Activated CD4-positive, alpha-beta T cell treated with anti-CD3 and anti-CD28 coated beads, Interleukin-2, amount 50 U/mL, for 4 hours (primary cell): ENCODE measurements around the gene YJEFN3.
A peak's percentile ranks its signal among the peaks of the same experiment; 100 is the strongest.

Experiments
- DNase-seq, 2 experiments: peaks; one replicate each; pipeline ENCODE4 v3.0.0-alpha.2; 2020

YJEFN3 gene

GRCh38 chr19:19558055-19558454 lies 29.3 kb downstream of the YJEFN3 start:
- no peak for DNase-seq

GRCh38 chr19:19558636-19559035 lies 29.9 kb downstream of the YJEFN3 start:
- no peak for DNase-seq

GRCh38 chr19:19559931-19560330 lies 31.2 kb downstream of the YJEFN3 start:
- no peak for DNase-seq

GRCh38 chr19:19561946-19562664 lies 33.4 kb downstream of the YJEFN3 start:
- DNase-seq: no peak

- DNase-seq: peak; percentile 28 to 42
Observed at GRCh38 chr19:19562665-19563347, 34.1 kb downstream of the YJEFN3 start.

GRCh38 chr19:19563348-19563848 lies 34.7 kb downstream of the YJEFN3 start:
- no peak for DNase-seq

GRCh38 chr19:19566306-19566705 lies 37.6 kb downstream of the YJEFN3 start:
- no peak for DNase-seq

GRCh38 chr19:19567391-19567790 lies 38.7 kb downstream of the YJEFN3 start:
- DNase-seq: no peak

GRCh38 chr19:19568802-19569756 lies 40.4 kb downstream of the YJEFN3 start:
- DNase-seq: no peak

- no peak for DNase-seq
Observed at GRCh38 chr19:19570571-19570970, 41.9 kb downstream of the YJEFN3 start.

- no peak for DNase-seq
Observed at GRCh38 chr19:19571071-19571786, 42.5 kb downstream of the YJEFN3 start.

GRCh38 chr19:19575411-19575810 lies 46.7 kb downstream of the YJEFN3 start:
- DNase-seq: no peak

- no peak for DNase-seq
Observed at GRCh38 chr19:19578252-19578651, 49.5 kb downstream of the YJEFN3 start.

- no peak for DNase-seq
Observed at GRCh38 chr19:19579533-19580361, 51.0 kb downstream of the YJEFN3 start.

- DNase-seq: no peak
Observed at GRCh38 chr19:19580418-19580817, 51.7 kb downstream of the YJEFN3 start.

GRCh38 chr19:19581391-19581790 lies 52.7 kb downstream of the YJEFN3 start:
- DNase-seq: no peak

- no peak for DNase-seq
Observed at GRCh38 chr19:19582471-19582870, 53.8 kb downstream of the YJEFN3 start.

GRCh38 chr19:19584356-19584755 lies 55.6 kb downstream of the YJEFN3 start:
- DNase-seq: no peak
